Kasumi-1 (cell line): Measurements from ENCODE around the gene NCDN.
A peak's percentile ranks its signal among the peaks of the same experiment; 100 is the strongest.
"Not testable (repeated sequence)": the region's sequence is repeated elsewhere in the genome, so short reads cannot be mapped to it uniquely, and the experiment has no call there.

Experiments used
- DNase-seq, 2 experiments: peaks; one replicate each; lab custom pipeline; 2025; lab: John Stamatoyannopoulos, UW

Gene NCDN

GRCh38 chr1:35570589-35571137 lies 13.1 kb downstream of the NCDN start:
- DNase-seq, result no peak

DNA sequence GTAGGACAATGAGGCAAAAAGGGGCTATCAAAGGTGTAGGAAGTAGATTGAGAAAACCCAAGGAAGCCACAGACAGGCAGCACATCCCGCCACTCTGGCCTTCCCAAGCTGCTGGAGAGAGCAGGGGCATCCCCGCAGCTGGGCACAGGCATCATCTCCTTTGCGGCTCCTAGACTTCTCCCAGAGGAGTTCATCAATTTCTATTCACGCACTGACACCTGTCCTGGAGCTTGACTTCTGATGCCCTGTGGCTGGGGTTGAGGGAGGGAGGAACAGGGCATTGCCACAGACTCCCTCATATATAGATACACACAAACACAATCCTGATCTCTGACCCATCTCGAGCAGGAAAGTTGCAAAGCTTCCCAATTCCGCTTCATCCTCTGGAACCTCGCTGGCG lies 13.7 kb downstream of the NCDN start:
- no peak for DNase-seq

DNA sequence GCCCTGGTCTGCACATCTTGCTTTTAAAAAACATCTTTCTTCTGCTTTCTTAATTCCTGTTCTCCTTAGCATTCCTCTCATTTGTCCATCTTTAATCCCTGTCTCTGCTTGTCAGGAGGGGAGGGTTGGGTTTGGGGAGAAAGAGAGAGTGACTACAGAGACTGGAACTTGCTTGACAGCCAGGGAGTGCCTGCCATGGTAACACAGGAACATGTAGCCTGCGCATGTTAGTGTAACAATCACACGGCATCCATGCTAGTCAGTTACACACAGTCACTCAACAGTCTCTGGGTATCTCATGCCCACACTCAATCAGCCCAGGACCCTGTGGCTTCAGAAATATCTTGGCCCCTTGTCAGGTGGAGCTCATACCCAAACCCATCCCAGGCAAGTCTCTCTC lies 14.7 kb downstream of the NCDN start:
- DNase-seq, result no peak

DNA sequence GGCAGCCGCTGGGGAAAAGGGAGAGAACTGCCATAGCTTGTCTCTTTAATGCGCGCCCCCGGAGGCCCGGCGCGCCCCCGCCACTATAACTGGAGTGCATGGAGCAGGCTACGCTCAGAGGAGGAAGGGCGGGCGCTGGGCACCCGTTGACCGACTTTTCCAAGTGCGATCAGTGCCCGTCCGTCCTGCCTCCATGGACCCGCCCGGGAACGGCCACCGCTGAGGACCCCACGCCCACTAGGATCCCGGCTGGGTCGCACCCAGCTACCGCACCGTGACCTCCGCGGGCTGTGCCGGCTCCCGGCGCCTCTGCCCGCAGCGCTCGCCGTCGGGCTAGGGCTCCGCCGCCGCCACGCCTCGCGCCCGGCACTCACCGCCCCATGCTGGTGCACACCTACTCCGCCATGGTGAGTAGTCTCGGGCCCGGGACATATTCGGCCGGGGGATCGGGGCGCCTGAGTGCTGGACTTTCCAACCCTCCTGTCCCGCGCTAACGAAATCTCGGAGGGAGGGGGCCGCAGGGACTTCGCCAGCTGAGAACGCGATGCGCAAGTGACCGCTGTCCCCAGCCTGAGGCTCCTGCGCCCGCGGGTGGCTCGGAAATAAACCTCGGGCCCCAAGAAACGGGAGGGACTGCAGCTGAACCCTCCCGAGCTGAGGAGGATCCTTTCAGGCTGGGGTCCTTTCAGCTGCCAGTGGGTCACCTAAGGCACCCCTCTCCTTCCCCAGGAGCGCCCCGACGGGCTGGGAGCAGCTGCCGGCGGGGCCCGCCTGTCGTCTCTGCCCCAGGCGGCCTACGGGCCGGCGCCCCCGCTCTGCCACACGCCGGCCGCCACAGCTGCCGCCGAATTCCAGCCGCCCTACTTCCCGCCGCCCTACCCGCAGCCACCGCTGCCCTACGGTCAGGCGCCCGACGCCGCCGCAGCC lies 15.9 kb downstream of the NCDN start, which contains the start of gene TFAP2E:
TSS of gene TFAP2E (plus strand) at position 117 of the 927 bp plus-strand sequence. CDS start at position 381, 264 bp downstream.
- peak; percentile 27 to 34 for DNase-seq

- DNase-seq, result no peak
Measured at GRCh38 chr1:35574125-35574654, 16.6 kb downstream of the NCDN start.

- DNase-seq, result peak in 1 of 2 experiments; percentile 35
Measured at GRCh38 chr1:35574655-35575415, 17.2 kb downstream of the NCDN start.

DNA sequence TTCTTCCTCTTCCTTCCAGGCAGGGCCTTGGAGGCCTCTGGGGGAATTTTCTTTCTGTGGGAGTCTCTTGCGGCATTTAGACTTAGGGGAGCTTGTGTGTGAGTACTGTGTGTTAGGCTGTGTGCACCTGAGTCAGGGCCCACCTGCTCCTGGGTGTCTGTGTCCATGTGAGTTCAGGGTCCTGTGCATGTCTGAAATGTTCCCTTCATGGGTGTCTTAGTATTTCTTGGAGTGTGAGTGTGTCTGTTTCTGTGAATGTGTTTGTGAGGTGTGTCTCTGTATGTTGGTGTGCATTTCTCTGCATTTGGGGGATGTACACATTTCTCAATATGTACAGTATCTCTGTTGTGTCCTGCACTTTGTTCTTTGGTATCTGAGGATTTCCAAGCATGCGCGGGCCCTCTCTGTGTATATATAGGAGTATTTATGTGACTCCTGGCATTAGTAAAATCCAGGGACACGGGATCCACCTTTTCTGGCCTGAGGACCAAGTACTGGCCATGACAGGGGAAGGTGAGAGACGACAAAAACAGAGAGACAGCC lies 17.9 kb downstream of the NCDN start:
- DNase-seq, result no peak

GRCh38 chr1:35576061-35576765 lies 18.6 kb downstream of the NCDN start:
- DNase-seq, result peak in 1 of 2 experiments; percentile 20

- DNase-seq, result not testable (repeated sequence)
Measured at GRCh38 chr1:35576766-35577070, 19.1 kb downstream of the NCDN start.

DNA sequence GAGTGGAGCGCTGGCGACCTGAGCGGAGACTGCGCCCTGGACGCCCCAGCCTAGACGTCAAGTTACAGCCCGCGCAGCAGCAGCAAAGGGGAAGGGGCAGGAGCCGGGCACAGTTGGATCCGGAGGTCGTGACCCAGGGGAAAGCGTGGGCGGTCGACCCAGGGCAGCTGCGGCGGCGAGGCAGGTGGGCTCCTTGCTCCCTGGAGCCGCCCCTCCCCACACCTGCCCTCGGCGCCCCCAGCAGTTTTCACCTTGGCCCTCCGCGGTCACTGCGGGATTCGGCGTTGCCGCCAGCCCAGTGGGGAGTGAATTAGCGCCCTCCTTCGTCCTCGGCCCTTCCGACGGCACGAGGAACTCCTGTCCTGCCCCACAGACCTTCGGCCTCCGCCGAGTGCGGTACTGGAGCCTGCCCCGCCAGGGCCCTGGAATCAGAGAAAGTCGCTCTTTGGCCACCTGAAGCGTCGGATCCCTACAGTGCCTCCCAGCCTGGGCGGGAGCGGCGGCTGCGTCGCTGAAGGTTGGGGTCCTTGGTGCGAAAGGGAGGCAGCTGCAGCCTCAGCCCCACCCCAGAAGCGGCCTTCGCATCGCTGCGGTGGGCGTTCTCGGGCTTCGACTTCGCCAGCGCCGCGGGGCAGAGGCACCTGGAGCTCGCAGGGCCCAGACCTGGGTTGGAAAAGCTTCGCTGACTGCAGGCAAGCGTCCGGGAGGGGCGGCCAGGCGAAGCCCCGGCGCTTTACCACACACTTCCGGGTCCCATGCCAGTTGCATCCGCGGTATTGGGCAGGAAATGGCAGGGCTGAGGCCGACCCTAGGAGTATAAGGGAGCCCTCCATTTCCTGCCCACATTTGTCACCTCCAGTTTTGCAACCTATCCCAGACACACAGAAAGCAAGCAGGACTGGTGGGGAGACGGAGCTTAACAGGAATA lies 19.7 kb downstream of the NCDN start:
- peak; percentile 95 for DNase-seq

DNA sequence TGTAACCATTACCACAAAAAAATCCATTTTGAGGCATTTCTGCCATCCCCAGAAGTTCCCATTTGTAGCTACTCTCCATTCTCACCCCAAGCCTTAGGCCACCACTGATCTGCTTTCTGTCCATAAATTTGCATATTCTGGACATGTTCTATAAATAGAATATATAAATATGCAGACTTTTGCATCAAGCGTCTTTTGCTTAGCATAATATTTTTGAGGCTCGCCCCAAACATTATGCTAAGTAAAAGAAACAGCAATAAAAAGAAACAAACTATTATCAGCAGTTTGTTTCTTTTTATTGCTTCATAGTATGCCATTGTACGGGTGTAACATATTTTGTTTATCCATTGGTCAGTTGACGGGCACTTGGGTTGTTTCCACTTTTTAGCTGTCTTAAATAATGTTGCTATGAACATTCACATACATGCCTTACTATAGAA lies 23.4 kb downstream of the NCDN start:
- DNase-seq, result no peak

DNA sequence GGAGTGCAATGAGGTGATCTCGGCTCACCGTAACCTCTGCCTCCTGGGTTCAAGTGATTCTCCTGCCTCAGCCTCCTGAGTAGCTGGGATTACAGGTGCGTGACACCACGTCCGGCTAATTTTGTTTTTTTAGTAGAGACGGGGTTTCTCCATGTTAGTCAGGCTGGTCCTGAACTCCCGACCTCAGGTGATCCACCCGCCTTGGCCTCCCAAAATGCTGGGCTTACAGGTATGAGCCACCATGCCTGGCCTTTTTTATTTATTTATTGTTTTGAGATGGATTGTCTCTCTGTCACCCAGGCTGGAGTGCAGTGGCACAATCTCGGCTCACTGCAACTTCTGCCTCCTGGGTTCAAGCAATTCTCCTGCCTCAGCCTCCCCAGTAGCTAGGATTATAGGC lies 24.0 kb downstream of the NCDN start:
- DNase-seq, result not testable (repeated sequence)

GRCh38 chr1:35585281-35585680 lies 27.7 kb downstream of the NCDN start:
- no peak for DNase-seq

- not testable (repeated sequence) for DNase-seq
Measured at GRCh38 chr1:35585805-35586204, 28.2 kb downstream of the NCDN start.

- no peak for DNase-seq
Measured at GRCh38 chr1:35586808-35587207, 29.2 kb downstream of the NCDN start.

- no peak for DNase-seq
Measured at GRCh38 chr1:35587736-35588135, 30.1 kb downstream of the NCDN start.

DNA sequence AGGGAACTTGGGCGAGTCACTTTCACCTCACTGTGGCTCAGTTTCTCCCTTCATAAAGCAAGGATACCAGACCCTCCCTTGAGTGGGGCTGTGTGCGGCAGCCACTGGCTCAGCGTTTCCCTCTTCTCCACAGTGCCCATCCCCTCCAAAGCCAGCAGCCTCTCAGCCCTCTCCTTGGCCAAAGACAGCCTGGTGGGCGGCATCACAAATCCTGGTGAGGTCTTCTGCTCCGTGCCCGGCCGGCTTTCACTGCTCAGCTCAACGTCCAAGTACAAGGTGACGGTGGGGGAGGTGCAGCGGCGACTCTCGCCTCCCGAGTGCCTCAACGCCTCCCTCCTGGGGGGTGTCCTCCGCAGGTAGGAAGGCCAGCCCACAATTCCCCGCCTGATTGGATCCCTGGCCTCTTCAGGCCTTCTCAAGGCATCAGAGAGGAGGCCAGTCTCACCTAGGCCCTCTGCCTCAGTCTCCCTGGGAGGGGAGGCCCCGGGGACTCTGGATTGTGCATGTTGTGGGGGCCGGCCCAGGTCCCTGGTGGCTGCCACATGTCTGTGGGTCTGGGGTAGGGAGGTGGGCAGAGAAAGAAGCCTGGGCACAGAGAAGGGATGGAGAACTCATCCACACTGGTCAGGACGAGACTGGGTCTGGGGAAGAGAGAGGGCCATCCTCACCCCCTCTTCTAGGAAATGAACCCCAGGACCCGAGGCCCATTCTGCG lies 30.8 kb downstream of the NCDN start:
- no peak for DNase-seq

GRCh38 chr1:35589516-35590427 lies 32.2 kb downstream of the NCDN start:
- no peak for DNase-seq
